HG03196 (cell line): ENCODE data around the gene PIK3CG.
"Not testable (repeated sequence)": the region's sequence is repeated elsewhere in the genome, so short reads cannot be mapped to it uniquely, and the experiment has no call there.

Source experiments
- ATAC-seq: cut with Tn5 transposase; IDR thresholded peaks from one replicate; pipeline ENCODE4 v1.9.1; 2021; ENCODE audit not compliant: unreplicated experiment

Gene PIK3CG

GRCh38 chr7:106927536-106927935 is 62.5 kb downstream of the PIK3CG start:
- no peak for ATAC-seq

- ATAC-seq = not testable (repeated sequence)
Measured at GRCh38 chr7:106929616-106930015, 64.5 kb downstream of the PIK3CG start.

GRCh38 chr7:106936236-106936635 is 71.2 kb downstream of the PIK3CG start:
- ATAC-seq = no peak

GRCh38 chr7:106938122-106938521 is 73.0 kb downstream of the PIK3CG start:
- not testable (repeated sequence) for ATAC-seq

GRCh38 chr7:106938803-106939202 is 73.7 kb downstream of the PIK3CG start:
- no peak for ATAC-seq

- no peak for ATAC-seq
Measured at GRCh38 chr7:106944035-106944665, 79.1 kb downstream of the PIK3CG start.

- ATAC-seq = no peak
Measured at GRCh38 chr7:106947244-106947728, 82.2 kb downstream of the PIK3CG start.

GRCh38 chr7:106952001-106952657 is 87.0 kb downstream of the PIK3CG start:
- ATAC-seq = no peak

GRCh38 chr7:106952658-106953231 is 87.7 kb downstream of the PIK3CG start:
- no peak for ATAC-seq

- ATAC-seq = no peak
Measured at GRCh38 chr7:106954840-106955239, 89.8 kb downstream of the PIK3CG start.

- not testable (repeated sequence) for ATAC-seq
Measured at GRCh38 chr7:106955857-106956256, 90.8 kb downstream of the PIK3CG start.
